ENCODE measurements around the gene TBC1D2.

DNA sequence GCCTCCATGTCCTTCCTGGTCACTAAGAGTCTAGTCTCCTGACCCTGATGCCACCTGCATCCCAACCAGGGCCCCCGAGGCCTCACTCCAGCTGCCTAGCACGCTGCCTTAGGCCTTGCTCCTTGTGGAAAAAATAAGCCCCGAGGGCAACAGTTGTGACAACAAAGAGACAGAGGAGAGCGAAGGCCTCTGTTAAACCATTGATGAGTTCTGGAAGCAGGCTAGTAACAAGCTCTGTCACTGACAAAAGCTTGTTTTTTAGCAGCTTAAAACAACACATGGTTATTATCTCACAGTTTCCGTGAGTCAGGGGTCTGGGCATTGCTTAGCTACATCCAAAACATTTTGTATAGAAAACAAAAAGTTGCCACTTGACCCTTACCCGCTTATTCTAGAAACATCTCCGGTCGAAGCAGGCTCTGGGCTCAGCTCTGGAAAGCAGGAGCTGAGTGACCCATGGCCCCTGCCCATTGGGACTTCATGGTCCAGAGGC lies 48.2 kb upstream of the TBC1D2 start:
- TF ChIP-seq CREB1 (CRISPR knock-in tag; IDR thresholded peaks at IDR 0.05) (no peak), TEAD1 (CRISPR knock-in tag; IDR thresholded peaks at IDR 0.05) (no peak)
- TF ChIP-seq, protein P1, sequence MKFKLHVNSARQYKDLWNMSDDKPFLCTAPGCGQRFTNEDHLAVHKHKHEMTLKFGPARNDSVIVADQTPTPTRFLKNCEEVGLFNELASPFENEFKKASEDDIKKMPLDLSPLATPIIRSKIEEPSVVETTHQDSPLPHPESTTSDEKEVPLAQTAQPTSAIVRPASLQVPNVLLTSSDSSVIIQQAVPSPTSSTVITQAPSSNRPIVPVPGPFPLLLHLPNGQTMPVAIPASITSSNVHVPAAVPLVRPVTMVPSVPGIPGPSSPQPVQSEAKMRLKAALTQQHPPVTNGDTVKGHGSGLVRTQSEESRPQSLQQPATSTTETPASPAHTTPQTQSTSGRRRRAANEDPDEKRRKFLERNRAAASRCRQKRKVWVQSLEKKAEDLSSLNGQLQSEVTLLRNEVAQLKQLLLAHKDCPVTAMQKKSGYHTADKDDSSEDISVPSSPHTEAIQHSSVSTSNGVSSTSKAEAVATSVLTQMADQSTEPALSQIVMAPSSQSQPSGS (CRISPR knock-in tag; IDR thresholded peaks at IDR 0.05; ENCODE audit: borderline replicate concordance, low read depth) = no peak

All from WTC11 (cell line).